Mucosa of descending colon (tissue), 3 donors: ENCODE results near the gene FBXL13. TPM values are rescaled to one million over a fixed set of nuclear protein-coding genes. Genes with fewer than 3 reads are reported as not detected.
"Not testable (repeated sequence)": the region's sequence is repeated elsewhere in the genome, so short reads cannot be mapped to it uniquely, and the experiment has no call there.

ENCODE experiments used
- ATAC-seq: fragments of 200-7000 bp; cut with Tn5 transposase; one replicate; pipeline ENCODE4 v1.9.1; 2020; ENCODE audit warnings: mild to moderate bottlenecking, moderate library complexity
- DNase-seq, 3 donors: peaks; one replicate each; pipeline ENCODE4 v3.0.0-alpha.2; 2020
- H3K36me3 ChIP-seq: fragments of 200-600 bp; one replicate; pipeline ENCODE4 v1.8.0; 2021; ENCODE audit warnings: low read depth, mild to moderate bottlenecking
- H3K4me1 ChIP-seq: fragments of 200-600 bp; one replicate; pipeline ENCODE4 v1.8.0; 2021; ENCODE audit warnings: low read depth, mild to moderate bottlenecking
- H3K4me3 ChIP-seq: fragments of 200-600 bp; one replicate; pipeline ENCODE4 v1.8.0; 2021; ENCODE audit warnings: mild to moderate bottlenecking
- H3K9me3 ChIP-seq: fragments of 200-600 bp; one replicate; pipeline ENCODE4 v1.8.0; 2021; ENCODE audit warnings: mild to moderate bottlenecking
- intact Hi-C, 2 donors: fragments of 100-400 bp; cut with DNase I in 1 of 2; cut with micrococcal nuclease in 1 of 2; formaldehyde crosslinking; loops; one replicate each; pipeline versions ENCODE4 v1.11.0 to v1.11.1; 2022; cut with DNase I, micrococcal nuclease
- total RNA-seq, 3 donors: library from RNA; stranded (reverse); fragmentation: NEBNext Ultra II Directional in 2 of 3; extraction: Animal tissue kit (Norgen Biotek cat#: 25700) in 2 of 3; gene quantifications; one replicate each; pipeline versions ENCODE4 v1.2.1 to v1.2.4, GENCODE V29; 2021 to 2023
- donor health status: DM: no; HTN: no; CAD: no; lungs with moderate emphysema.
- donor health status: DM: no; HTN: no; CAD: no.
- donor health status: DM: no; HTN: yes; CAD: no.

Gene FBXL13
- total RNA-seq, 3 donors from 2014 or later: 0.65 to 1.8 (median 0.78) TPM

DNA sequence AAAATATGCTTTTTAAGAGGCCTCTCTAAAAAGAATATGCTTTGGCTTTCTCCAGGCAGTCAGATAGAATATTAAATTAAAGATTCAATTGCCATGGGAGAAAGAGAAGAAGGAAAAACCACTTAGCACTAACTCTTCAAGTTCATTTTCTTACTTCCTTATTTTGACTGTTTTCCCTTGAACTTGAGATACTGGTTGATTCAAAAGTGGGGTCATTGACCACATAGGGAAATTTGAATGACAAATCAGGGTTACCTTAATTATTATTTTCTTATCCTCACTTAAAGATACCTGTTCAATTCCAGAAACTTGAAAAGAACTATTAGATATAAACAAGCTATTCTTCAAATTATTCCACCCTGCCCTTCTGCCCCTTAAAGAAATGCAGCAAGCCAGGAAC lies 298.4 kb downstream of the FBXL13 start:
- intact Hi-C loops, H3K4me3 ChIP-seq, ATAC-seq: not testable (repeated sequence)

DNA sequence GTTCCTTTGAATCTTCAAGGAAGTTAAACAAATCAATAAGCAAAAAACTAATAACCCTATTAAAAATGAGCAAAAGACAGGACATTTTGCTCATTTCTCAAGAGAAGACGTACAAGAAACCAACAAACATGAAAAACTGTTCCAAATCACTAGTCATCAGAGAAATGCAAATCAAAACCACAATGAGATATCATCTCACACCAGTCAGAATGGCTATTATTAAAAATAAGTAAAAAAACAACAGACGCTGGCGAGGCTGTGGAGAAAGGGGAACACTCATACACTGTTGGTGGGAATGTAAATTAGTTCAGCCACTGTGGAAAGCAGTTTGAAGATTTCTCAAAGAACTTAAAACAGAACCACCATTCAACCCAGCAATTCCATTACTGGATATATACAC lies 304.1 kb downstream of the FBXL13 start:
- DNase-seq, H3K4me1 ChIP-seq, H3K36me3 ChIP-seq, ATAC-seq, intact Hi-C loops, H3K9me3 ChIP-seq, H3K4me3 ChIP-seq: not testable (repeated sequence)

More for the DNA sequence above, 298.4 kb downstream of the FBXL13 start:
- not testable (repeated sequence) for DNase-seq, H3K36me3 ChIP-seq, H3K4me1 ChIP-seq, H3K9me3 ChIP-seq

DNA sequence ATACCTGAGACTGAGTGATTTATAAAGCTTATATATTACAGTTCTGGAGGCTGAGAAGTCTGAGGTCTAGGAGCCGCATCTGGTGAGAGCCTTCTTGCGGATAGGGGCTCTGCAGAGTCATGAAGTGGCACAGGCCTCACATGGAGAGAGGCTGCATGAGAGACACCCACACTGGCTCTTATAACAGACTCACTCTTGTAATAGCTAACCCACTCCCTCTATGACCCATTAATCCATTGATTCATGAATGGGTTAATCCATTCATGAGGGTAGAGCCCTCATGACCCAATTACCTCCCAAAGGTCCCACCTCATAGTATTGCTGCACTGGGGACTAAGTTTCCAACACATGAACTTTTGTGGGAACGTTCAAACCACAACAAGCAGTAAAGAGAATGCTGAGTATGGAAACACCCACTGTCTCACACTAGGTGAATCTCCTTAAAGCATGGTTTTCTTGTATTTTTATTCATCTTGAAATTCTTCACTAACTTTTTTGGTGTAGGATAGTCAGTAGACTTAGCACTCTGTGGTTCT lies 304.9 kb downstream of the FBXL13 start:
- ATAC-seq, H3K4me1 ChIP-seq, H3K9me3 ChIP-seq, H3K36me3 ChIP-seq, intact Hi-C loops, H3K4me3 ChIP-seq, DNase-seq: not testable (repeated sequence)

DNA sequence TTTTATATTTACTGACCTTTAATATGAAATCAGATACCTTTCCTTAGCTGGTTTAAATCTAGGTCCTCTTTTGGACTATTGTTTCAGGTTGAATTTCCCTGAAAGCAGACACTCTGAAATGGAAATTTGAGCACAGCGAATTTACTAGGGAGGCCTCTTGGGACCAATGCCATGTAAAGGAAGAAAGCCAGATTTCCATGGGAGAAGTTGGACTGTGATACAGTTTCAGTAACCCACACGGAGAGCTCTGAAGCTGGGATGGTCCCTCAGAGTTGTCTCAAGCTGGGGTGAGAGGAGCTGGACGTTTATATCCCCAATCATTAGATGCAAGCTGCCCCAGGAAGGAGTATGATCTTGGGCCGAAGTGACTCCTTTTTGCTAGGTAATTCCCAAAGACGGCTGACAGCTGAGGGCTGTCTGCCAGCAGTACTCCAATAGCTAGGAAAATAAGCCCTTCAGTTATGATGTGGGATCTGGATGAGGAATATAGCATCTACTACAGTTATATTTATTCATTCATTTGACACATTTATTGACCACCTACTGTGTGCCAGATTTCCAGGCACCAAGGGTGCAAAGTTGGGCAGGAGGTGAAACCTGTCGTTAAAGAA lies 311.2 kb downstream of the FBXL13 start:
- H3K4me1 ChIP-seq, H3K9me3 ChIP-seq, DNase-seq, H3K36me3 ChIP-seq, ATAC-seq, H3K4me3 ChIP-seq, intact Hi-C loops: not testable (repeated sequence)

Other genes starting within 250 kb of the FBXL13 start
- gene LRRC17, start 161.8 kb downstream of the FBXL13 start, total RNA-seq: 1 to 10 TPM; 1.3 to 1.9 (median 1.3) TPM
- 10 to 100 TPM; 28.1 to 36.1 (median 32.2) TPM for gene ARMC10, start 344 bp upstream of the FBXL13 start, total RNA-seq
- 10 to 100 TPM; 43.9 to 71.0 (median 45.9) TPM for gene NAPEPLD, start 74.3 kb upstream of the FBXL13 start, total RNA-seq
- gene PMPCB, start 222.6 kb upstream of the FBXL13 start, total RNA-seq: 10 to 100 TPM; 60.8 to 65.2 (median 63.2) TPM